GM23338 (cell line): Measurements from ENCODE around the gene FRMD4A. TPM values are rescaled to one million over a fixed set of nuclear protein-coding genes. Genes with fewer than 3 reads are reported as not detected.

Experiments
- ATAC-seq: fragments of 200-7000 bp; cut with Tn5 transposase; 3 replicates; pipeline ENCODE4 v1.9.1; 2020
- DNase-seq: peaks from one replicate; pipeline ENCODE4 v3.0.0-alpha.2; 2015; ENCODE audit warnings: low spot score
- H2AFZ ChIP-seq: fragments of 200-600 bp; sonication (generic); 2 replicates; pipeline ENCODE4 v1.8.0; 2016; ENCODE audit warnings: antibody characterized with exemption, mild to moderate bottlenecking, moderate library complexity
- H3F3A ChIP-seq: fragments of 200-600 bp; sonication (generic); replicated peaks from 2 replicates; pipeline ENCODE4 v1.8.0; 2017; ENCODE audit warnings: antibody characterized with exemption, mixed run types, low read depth
- H3K27ac ChIP-seq: fragments of 200-600 bp; sonication (generic); 2 replicates; pipeline ENCODE4 v1.6.1; 2016; ENCODE audit warnings: low read depth
- H3K27me3 ChIP-seq: fragments of 200-600 bp; sonication (generic); 2 replicates; pipeline ENCODE4 v1.8.0; 2016; ENCODE audit warnings: mild to moderate bottlenecking, mixed run types, moderate library complexity; ENCODE audit not compliant: insufficient read depth
- H3K36me3 ChIP-seq: fragments of 200-600 bp; sonication (generic); 2 replicates; pipeline ENCODE4 v1.8.0; 2016; ENCODE audit warnings: mild to moderate bottlenecking; ENCODE audit not compliant: insufficient read depth
- H3K4me1 ChIP-seq: fragments of 200-600 bp; sonication (generic); 2 replicates; pipeline ENCODE4 v1.8.0; 2016; ENCODE audit warnings: mild to moderate bottlenecking, moderate library complexity; ENCODE audit not compliant: insufficient read depth
- H3K4me2 ChIP-seq: fragments of 200-600 bp; sonication (generic); 2 replicates; pipeline ENCODE4 v1.7.1; 2017; ENCODE audit warnings: mixed run types
- H3K4me3 ChIP-seq: fragments of 200-600 bp; sonication (generic); 2 replicates; pipeline ENCODE4 v1.6.1; 2016; ENCODE audit warnings: mixed run types
- H3K79me2 ChIP-seq: fragments of 200-600 bp; sonication (generic); replicated peaks from 2 replicates; pipeline ENCODE4 v1.8.0; 2017; ENCODE audit warnings: mild to moderate bottlenecking; ENCODE audit not compliant: insufficient read depth
- H3K9me2 ChIP-seq: fragments of 200-600 bp; sonication (generic); 2 replicates; pipeline ENCODE4 v1.8.0; 2017; ENCODE audit not compliant: insufficient read depth
- H4K20me1 ChIP-seq: fragments of 200-600 bp; sonication (generic); replicated peaks from 2 replicates; pipeline ENCODE4 v1.8.0; 2017; ENCODE audit warnings: mild to moderate bottlenecking; ENCODE audit not compliant: insufficient read depth
- H3K27ac Mint-ChIP-seq: 2 replicates; pipeline ENCODE4 v1.8.0; 2020; ENCODE audit warnings: inconsistent platforms, mild to moderate bottlenecking, moderate library complexity, mixed read lengths
- H3K27me3 Mint-ChIP-seq: 3 replicates; pipeline ENCODE4 v1.8.0; 2022; ENCODE audit warnings: low read depth, mild to moderate bottlenecking, moderate library complexity, mixed read lengths, inconsistent platforms; ENCODE audit not compliant: insufficient read depth, poor library complexity
- H3K36me3 Mint-ChIP-seq: 3 replicates; pipeline ENCODE4 v1.8.0; 2021; ENCODE audit warnings: low read depth, mild to moderate bottlenecking, inconsistent platforms, moderate library complexity, mixed read lengths
- H3K4me1 Mint-ChIP-seq: 3 replicates; pipeline ENCODE4 v1.8.0; 2020; ENCODE audit warnings: mild to moderate bottlenecking, inconsistent platforms, mixed read lengths
- H3K4me3 Mint-ChIP-seq: 3 replicates; pipeline ENCODE4 v1.8.0; 2021; ENCODE audit warnings: moderate library complexity, mild to moderate bottlenecking, inconsistent platforms, mixed read lengths
- H3K9me3 Mint-ChIP-seq: 3 replicates; pipeline ENCODE4 v1.8.0; 2020; ENCODE audit warnings: moderate library complexity, mild to moderate bottlenecking, inconsistent platforms, mixed read lengths
- CREB1 ChIP-seq: fragments of 250-450 bp; sonication (Bioruptor Pico); IDR thresholded peaks from 2 replicates; pipeline ENCODE4 v1.5.0; 2020; ENCODE audit warnings: low read depth, mild to moderate bottlenecking, moderate library complexity
- EZH2 ChIP-seq: fragments of 200-600 bp; sonication (generic); IDR thresholded peaks from one replicate; pipeline ENCODE4 v1.8.0; 2017; ENCODE audit warnings: antibody characterized with exemption, mild to moderate bottlenecking, low read depth; ENCODE audit not compliant: unreplicated experiment
- JUNB ChIP-seq: IDR thresholded peaks from one replicate; pipeline ENCODE4 v1.6.1; 2016; ENCODE audit warnings: antibody characterized with exemption; ENCODE audit not compliant: unreplicated experiment
- NANOG ChIP-seq: IDR thresholded peaks from 2 replicates; pipeline ENCODE4 v1.6.1; 2016; ENCODE audit warnings: antibody characterized with exemption, borderline replicate concordance
- POLR2AphosphoS5 ChIP-seq: IDR thresholded peaks from 2 replicates; pipeline ENCODE4 v1.6.1; 2016; ENCODE audit warnings: antibody characterized with exemption, low read depth
- ZNF114 ChIP-seq: fragments of 250-450 bp; sonication (Bioruptor Pico); IDR thresholded peaks from 2 replicates; pipeline ENCODE4 v1.5.0; 2020; ENCODE audit warnings: mild to moderate bottlenecking, moderate library complexity
- ZNF331 ChIP-seq: fragments of 250-450 bp; sonication (Bioruptor Pico); IDR thresholded peaks from 2 replicates; pipeline ENCODE4 v1.5.0; 2020; ENCODE audit warnings: low read depth, mild to moderate bottlenecking, moderate library complexity
- polyA plus RNA-seq: library from polyadenylated mRNA; unstranded; fragments of >200 nt; fragmentation: Nextera tagmentation; extraction: Ambion mirVana; gene quantifications from 2 replicates; pipeline ENCODE4 v1.2.1, GENCODE V29; 2016
- total RNA-seq: library from RNA; depleted of rRNA; stranded (reverse); fragments of >200 nt; shearing (Covaris generic); gene quantifications from 2 replicates; pipeline ENCODE4 v1.2.3, GENCODE V29; 2014
- TF ChIP-seq, protein P1 (sequence below): fragments of 250-450 bp; sonication (Bioruptor Pico); IDR thresholded peaks from 2 replicates; pipeline ENCODE4 v1.5.0; 2020; ENCODE audit warnings: mild to moderate bottlenecking, moderate library complexity
- TF ChIP-seq, protein P2 (sequence below): IDR thresholded peaks from 2 replicates; pipeline ENCODE4 v1.6.1; 2016; ENCODE audit warnings: antibody characterized with exemption

Gene FRMD4A
- total and polyA plus RNA-seq, 2 experiments from 2014 or later, result 14.0 to 20.1 TPM

DNA sequence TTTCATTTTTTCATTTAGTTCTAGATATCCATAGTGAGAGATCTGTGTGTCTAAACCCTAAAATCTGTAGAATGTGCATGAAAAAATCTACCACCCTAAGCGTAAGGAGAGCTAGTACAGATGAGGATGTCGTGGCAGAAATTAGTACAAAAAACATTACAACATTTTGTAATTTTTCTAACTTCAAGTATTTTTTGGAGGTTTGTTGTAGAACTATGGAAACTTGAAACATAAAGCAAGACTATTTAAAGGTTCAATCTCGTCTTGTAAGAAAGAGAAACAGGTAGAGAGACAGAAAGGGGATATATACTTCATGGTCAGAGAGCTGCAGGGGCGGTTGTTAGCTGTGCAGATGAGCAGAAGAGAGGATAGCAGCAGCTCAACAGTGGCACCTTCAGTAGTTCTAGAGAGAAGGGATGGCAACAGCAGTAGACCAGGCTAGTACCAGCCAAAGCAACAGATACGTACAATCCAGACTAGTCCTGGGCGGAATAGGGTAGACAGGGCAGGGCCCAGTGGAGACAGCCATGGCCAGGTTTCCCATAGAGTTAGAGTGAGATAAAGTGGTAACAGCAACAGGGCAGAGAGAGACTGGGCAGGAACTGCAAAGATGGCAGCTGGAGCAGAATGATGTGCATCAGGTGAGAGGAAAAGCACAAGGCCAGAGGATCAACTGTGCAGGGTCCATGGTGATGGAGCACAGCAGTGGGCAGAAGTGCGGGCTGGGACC lies 145.2 kb downstream of the FRMD4A start:
- Histone ChIP-seq H3K4me2 (no peak overlapping the region), H3F3A (peaks cover 4% of the 10 kb centered on the region; the same call in 1 of the 2 replicates), H3K36me3 (no peaks in the 10 kb centered on the region), H3K79me2 (no peaks in the 10 kb centered on the region), H3K4me3 (no peak overlapping the region), H3K9me2 (peaks cover 4% of the 10 kb centered on the region; the same call in 1 of the 2 replicates), H3K4me1 (peaks cover 5% of the 10 kb centered on the region), H4K20me1 (no peaks in the 10 kb centered on the region), H2AFZ (no peak overlapping the region), H3K27ac (peak overlapping the region; percentile 51), H3K27me3 (no peaks in the 10 kb centered on the region)
- Mint-ChIP-seq H3K36me3 (no peaks in the 10 kb centered on the region), H3K4me3 (peak overlapping the region; percentile 9; the same call in 1 of the 3 replicates), H3K4me1 (peaks cover 16% of the 10 kb centered on the region), H3K9me3 (peaks cover 6% of the 10 kb centered on the region; the same call in 2 of the 3 replicates), H3K27me3 (peaks cover 14% of the 10 kb centered on the region), H3K27ac (peak overlapping the region; percentile 100)
- TF ChIP-seq, protein P1, sequence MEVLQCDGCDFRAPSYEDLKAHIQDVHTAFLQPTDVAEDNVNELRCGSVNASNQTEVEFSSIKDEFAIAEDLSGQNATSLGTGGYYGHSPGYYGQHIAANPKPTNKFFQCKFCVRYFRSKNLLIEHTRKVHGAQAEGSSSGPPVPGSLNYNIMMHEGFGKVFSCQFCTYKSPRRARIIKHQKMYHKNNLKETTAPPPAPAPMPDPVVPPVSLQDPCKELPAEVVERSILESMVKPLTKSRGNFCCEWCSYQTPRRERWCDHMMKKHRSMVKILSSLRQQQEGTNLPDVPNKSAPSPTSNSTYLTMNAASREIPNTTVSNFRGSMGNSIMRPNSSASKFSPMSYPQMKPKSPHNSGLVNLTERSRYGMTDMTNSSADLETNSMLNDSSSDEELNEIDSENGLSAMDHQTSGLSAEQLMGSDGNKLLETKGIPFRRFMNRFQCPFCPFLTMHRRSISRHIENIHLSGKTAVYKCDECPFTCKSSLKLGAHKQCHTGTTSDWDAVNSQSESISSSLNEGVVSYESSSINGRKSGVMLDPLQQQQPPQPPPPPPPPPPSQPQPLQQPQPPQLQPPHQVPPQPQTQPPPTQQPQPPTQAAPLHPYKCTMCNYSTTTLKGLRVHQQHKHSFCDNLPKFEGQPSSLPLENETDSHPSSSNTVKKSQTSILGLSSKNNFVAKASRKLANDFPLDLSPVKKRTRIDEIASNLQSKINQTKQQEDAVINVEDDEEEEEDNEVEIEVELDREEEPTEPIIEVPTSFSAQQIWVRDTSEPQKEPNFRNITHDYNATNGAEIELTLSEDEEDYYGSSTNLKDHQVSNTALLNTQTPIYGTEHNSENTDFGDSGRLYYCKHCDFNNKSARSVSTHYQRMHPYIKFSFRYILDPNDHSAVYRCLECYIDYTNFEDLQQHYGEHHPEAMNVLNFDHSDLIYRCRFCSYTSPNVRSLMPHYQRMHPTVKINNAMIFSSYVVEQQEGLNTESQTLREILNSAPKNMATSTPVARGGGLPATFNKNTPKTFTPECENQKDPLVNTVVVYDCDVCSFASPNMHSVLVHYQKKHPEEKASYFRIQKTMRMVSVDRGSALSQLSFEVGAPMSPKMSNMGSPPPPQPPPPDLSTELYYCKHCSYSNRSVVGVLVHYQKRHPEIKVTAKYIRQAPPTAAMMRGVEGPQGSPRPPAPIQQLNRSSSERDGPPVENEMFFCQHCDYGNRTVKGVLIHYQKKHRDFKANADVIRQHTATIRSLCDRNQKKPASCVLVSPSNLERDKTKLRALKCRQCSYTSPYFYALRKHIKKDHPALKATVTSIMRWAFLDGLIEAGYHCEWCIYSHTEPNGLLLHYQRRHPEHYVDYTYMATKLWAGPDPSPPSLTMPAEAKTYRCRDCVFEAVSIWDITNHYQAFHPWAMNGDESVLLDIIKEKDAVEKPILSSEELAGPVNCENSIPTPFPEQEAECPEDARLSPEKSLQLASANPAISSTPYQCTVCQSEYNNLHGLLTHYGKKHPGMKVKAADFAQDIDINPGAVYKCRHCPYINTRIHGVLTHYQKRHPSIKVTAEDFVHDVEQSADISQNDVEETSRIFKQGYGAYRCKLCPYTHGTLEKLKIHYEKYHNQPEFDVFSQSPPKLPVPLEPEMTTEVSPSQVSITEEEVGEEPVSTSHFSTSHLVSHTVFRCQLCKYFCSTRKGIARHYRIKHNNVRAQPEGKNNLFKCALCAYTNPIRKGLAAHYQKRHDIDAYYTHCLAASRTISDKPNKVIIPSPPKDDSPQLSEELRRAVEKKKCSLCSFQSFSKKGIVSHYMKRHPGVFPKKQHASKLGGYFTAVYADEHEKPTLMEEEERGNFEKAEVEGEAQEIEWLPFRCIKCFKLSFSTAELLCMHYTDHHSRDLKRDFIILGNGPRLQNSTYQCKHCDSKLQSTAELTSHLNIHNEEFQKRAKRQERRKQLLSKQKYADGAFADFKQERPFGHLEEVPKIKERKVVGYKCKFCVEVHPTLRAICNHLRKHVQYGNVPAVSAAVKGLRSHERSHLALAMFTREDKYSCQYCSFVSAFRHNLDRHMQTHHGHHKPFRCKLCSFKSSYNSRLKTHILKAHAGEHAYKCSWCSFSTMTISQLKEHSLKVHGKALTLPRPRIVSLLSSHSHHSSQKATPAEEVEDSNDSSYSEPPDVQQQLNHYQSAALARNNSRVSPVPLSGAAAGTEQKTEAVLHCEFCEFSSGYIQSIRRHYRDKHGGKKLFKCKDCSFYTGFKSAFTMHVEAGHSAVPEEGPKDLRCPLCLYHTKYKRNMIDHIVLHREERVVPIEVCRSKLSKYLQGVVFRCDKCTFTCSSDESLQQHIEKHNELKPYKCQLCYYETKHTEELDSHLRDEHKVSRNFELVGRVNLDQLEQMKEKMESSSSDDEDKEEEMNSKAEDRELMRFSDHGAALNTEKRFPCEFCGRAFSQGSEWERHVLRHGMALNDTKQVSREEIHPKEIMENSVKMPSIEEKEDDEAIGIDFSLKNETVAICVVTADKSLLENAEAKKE (CRISPR knock-in tag), result peak; percentile 100
- TF ChIP-seq EZH2, result no peak
- TF ChIP-seq NANOG, result no peak
- TF ChIP-seq, protein P2, sequence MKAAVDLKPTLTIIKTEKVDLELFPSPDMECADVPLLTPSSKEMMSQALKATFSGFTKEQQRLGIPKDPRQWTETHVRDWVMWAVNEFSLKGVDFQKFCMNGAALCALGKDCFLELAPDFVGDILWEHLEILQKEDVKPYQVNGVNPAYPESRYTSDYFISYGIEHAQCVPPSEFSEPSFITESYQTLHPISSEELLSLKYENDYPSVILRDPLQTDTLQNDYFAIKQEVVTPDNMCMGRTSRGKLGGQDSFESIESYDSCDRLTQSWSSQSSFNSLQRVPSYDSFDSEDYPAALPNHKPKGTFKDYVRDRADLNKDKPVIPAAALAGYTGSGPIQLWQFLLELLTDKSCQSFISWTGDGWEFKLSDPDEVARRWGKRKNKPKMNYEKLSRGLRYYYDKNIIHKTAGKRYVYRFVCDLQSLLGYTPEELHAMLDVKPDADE, result peak; percentile 74
- peak; percentile 86 for TF ChIP-seq CREB1
- TF ChIP-seq JUNB, result no peak
- TF ChIP-seq ZNF331 (CRISPR knock-in tag), result peak; percentile 81
- peak; percentile 99 for TF ChIP-seq ZNF114
- peak; percentile 100 for TF ChIP-seq POLR2AphosphoS5
- peak; percentile 87 for DNase-seq
- ATAC-seq, result peak; percentile 96
